Glomerular visceral epithelial cell (primary cell): Measurements from ENCODE around the gene ZNF276.
"Not testable (repeated sequence)": the region's sequence is repeated elsewhere in the genome, so short reads cannot be mapped to it uniquely, and the experiment has no call there.

Source experiments
- DNase-seq: peaks from one replicate; pipeline ENCODE4 v3.0.0-alpha.2; 2016; ENCODE audit errors: extremely low spot score

The ZNF276 gene

GRCh38 chr16:89782489-89782888 is 61.2 kb downstream of the ZNF276 start:
- DNase-seq = no peak

GRCh38 chr16:89783952-89784351 is 62.6 kb downstream of the ZNF276 start:
- DNase-seq = not testable (repeated sequence)

GRCh38 chr16:89784406-89784805 is 63.1 kb downstream of the ZNF276 start:
- no peak for DNase-seq

- DNase-seq = no peak
These were observed 64.3 kb downstream of the ZNF276 start for GRCh38 chr16:89785523-89786155.

GRCh38 chr16:89786474-89787364 is 65.4 kb downstream of the ZNF276 start:
- DNase-seq = no peak

DNA sequence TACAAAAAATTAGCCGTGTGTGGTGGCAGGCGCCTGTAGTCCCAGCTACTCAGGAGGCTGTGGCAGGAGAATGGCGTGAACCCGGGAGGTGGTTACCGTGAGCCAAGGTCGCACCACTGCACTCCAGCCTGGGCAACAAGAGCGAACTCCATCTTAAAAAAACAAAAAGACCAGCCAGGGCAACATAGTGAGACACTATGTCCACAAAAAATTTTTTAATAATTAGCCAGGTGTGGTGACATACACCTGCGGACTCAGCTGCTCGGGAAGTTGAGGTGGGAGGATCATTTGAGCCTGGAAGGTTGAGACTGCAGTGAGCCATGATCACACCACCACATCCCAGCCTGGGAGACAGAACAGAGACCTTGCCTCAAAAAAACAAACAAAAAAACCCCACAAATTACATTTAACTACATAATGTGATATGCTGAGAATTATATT is 66.0 kb downstream of the ZNF276 start:
- DNase-seq = no peak
